Measurements from ENCODE around the gene CLIP3. TPM values are rescaled to one million over a fixed set of nuclear protein-coding genes. Genes with fewer than 3 reads are reported as not detected.

The CLIP3 gene
- total RNA-seq, 1 donor from 2014 or later = 59.0 TPM

DNA sequence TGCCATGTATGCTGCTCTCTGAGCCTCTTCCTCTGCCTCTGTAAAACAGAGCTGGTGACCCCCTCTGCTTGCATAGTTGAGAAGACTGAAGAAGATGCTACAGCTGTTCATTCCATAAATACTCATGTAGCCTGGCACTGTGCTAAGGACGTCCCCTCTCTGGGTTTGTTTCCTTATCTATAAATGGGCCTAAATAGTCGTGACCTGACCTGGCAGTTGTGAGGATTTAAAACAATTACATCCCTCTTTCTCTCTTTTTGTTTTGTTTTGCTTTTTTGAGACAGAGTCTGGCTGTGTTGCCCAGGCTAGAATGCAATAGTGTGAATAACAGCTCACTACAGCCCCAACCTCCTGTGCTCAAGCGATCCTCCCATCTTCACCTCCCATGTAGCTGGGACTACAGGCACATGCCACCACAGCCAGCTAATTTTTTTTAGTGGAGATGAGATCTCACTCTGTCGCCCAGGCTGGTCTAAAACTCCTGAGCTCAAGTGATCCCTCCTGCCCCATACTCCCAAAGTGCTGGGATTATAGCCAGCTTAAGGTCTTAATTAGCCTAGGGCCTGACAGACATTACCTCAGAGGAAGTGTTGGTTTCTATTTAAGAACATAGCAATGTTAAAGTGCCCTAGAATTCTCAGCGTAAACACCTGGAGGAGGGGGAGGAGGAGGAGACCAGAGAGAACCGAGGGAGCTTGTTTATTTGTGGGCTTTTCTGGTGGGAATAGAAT lies 26.7 kb upstream of the CLIP3 start:
- Mint-ChIP-seq H3K9me3 (ENCODE audit: low read depth) (no peaks in the 10 kb centered on the region), H3K36me3 (ENCODE audit: low read depth) (no peaks in the 10 kb centered on the region), H3K27ac (ENCODE audit: unreplicated experiment) (no peak overlapping the region), H3K4me1 (ENCODE audit: low read depth) (peaks cover 11% of the 10 kb centered on the region), H3K4me3 (ENCODE audit: unreplicated experiment) (no peak overlapping the region), H3K27me3 (ENCODE audit: low read depth) (no peaks in the 10 kb centered on the region)
- TF ChIP-seq, protein P1, sequence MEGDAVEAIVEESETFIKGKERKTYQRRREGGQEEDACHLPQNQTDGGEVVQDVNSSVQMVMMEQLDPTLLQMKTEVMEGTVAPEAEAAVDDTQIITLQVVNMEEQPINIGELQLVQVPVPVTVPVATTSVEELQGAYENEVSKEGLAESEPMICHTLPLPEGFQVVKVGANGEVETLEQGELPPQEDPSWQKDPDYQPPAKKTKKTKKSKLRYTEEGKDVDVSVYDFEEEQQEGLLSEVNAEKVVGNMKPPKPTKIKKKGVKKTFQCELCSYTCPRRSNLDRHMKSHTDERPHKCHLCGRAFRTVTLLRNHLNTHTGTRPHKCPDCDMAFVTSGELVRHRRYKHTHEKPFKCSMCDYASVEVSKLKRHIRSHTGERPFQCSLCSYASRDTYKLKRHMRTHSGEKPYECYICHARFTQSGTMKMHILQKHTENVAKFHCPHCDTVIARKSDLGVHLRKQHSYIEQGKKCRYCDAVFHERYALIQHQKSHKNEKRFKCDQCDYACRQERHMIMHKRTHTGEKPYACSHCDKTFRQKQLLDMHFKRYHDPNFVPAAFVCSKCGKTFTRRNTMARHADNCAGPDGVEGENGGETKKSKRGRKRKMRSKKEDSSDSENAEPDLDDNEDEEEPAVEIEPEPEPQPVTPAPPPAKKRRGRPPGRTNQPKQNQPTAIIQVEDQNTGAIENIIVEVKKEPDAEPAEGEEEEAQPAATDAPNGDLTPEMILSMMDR (IDR thresholded peaks at IDR 0.05) = no peak
- DNase-seq (ENCODE audit: low spot score) = no peak

DNA sequence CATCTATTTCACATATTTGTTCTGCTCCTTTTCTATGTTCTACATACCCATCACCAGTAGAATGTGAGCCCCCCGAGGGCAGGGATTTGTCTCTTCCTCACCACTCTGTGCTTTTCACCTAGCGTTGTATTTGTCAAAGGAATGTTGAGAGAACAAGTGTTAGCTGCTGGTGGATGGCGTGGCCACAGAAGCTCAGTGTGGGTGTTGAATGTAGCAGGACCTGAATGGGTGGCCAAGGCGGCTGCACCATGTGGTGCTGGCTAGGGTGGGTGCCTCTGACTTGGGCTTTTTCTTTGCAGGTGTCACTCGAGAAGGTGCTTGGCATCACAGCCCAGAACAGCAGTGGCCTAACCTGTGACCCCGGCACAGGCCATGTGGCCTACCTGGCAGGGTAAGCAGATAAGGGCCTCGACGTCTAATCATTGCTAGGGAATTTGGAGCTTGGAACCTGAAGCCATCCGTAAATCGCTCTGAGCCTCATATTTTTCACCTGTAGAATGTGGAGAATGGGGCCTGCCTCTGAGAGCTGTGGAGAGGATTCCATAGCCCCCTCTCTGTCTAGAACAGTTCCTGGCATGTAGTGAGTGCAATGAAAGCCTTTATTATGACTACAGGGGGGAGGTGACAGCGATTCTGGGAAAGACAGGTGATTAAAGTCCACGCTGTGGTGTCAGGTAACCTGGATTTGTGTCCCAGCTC lies 26.0 kb upstream of the CLIP3 start:
- Mint-ChIP-seq H3K36me3 (ENCODE audit: low read depth) (no peaks in the 10 kb centered on the region), H3K4me3 (ENCODE audit: unreplicated experiment) (no peak overlapping the region), H3K4me1 (ENCODE audit: low read depth) (peaks cover 13% of the 10 kb centered on the region), H3K9me3 (ENCODE audit: low read depth) (no peaks in the 10 kb centered on the region), H3K27me3 (ENCODE audit: low read depth) (no peaks in the 10 kb centered on the region), H3K27ac (ENCODE audit: unreplicated experiment) (no peak overlapping the region)
- TF ChIP-seq, protein P1 (IDR thresholded peaks at IDR 0.05) = no peak
- no peak for DNase-seq (ENCODE audit: low spot score)

DNA sequence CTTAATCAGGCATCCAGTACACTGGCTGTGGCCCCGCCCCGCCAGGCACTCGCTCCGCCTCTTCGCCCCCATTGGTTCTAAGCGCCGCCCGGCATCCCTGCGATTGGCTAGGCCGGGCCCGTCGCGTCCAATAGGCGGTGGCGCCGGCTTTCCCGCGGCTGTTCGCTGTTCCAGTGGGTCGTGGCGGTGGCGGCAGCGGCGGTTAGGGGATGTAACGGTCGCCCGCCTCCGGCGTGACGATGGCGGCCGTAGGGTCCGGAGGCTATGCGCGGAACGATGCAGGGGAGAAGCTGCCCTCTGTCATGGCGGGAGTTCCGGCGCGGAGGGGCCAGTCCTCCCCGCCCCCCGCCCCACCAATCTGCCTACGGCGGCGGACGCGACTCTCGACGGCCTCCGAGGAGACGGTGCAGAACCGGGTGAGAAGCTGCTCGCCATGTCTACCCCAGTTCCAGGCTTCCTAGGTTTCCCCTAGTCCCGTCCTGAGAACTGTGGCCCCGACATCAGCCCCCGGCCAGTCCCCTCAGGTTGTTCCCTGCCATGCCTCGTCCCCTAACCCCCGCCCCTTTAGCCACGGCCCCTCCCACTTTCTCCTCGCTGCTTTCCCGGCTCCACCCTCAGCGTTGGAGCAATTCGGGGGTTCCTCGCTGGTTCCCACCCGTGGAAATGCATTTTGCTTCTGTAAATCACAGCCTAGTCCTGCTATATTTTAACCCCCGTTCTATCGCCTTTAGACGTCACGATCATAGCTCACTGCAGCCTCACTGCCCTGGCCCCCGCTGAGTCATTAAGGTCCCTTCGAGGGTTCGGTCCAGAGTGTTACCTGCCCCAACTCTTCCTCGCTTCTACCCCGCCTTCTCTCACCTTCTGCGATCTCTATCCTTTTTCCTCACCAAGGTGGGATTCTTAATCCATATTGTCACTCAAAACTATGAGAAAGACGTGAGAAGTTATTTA lies 22.3 kb upstream of the CLIP3 start, which contains the start of gene WDR62:
TSS of gene WDR62 (plus strand) at position 165 of the 954 bp plus-strand sequence. CDS start at position 240, 75 bp downstream.
- Mint-ChIP-seq H3K9me3 (ENCODE audit: low read depth) (no peaks in the 10 kb centered on the region), H3K36me3 (ENCODE audit: low read depth) (no peaks in the 10 kb centered on the region), H3K27ac (ENCODE audit: unreplicated experiment) (peak within 1 kb of the TSS; percentile 99), H3K27me3 (ENCODE audit: low read depth) (no peaks in the 10 kb centered on the region), H3K4me1 (ENCODE audit: low read depth) (peaks cover 32% of the 10 kb centered on the region), H3K4me3 (ENCODE audit: unreplicated experiment) (peak within 1 kb of the TSS; percentile 96)
- TF ChIP-seq, protein P1 (IDR thresholded peaks at IDR 0.05) = no peak
- peak; percentile 98 for DNase-seq (ENCODE audit: low spot score)

DNA sequence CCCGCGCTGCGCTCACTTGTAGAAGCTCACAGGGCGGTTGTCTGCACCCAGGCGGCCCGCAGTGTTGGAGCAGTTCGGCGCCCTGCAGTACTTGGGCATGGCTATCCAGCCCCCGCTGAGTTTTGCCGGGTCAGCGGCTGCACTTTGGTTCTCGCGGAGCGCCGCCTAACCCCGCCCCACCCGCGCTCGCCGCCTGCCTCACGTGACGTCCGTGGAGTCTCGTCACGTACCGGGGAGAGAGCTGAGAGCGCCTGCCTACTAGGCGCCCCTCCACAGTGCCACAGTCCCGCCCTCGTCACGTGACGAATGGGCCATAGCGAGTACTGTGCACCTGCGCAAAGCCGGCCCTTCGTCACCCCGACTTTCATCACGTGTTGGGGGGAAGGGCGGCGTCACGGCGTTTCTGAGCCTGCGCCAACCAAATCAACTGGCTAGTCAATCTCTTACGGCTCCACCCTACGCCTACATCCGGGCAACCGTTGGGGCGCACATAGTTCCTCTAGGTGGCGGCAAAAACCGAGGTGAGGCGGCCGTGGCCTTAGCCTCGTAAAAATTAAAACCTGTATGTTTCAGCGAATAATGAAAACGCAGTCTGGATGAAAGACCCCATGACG lies 21.6 kb upstream of the CLIP3 start, which contains the start of gene THAP8:
TSS of gene THAP8 (minus strand) at position 167 of the 614 bp plus-strand sequence. CDS start at position 99, 68 bp downstream.
- Mint-ChIP-seq H3K4me1 (ENCODE audit: low read depth) (peaks cover 32% of the 10 kb centered on the region), H3K9me3 (ENCODE audit: low read depth) (no peaks in the 10 kb centered on the region), H3K4me3 (ENCODE audit: unreplicated experiment) (peak within 1 kb of the TSS; percentile 96), H3K27ac (ENCODE audit: unreplicated experiment) (peak within 1 kb of the TSS; percentile 99), H3K27me3 (ENCODE audit: low read depth) (no peaks in the 10 kb centered on the region), H3K36me3 (ENCODE audit: low read depth) (no peaks in the 10 kb centered on the region)
- TF ChIP-seq, protein P1 (IDR thresholded peaks at IDR 0.05) = peak; percentile 80
- peak; percentile 100 for DNase-seq (ENCODE audit: low spot score)

All from chondrocyte (in vitro differentiated cells).